ENCODE measurements around the gene CLASP1. TPM values are rescaled to one million over a fixed set of nuclear protein-coding genes. Genes with fewer than 3 reads are reported as not detected.
"Not testable (repeated sequence)": the region's sequence is repeated elsewhere in the genome, so short reads cannot be mapped to it uniquely, and the experiment has no call there.

The CLASP1 gene
- total RNA-seq, 1 donor from 2014 or later, result 95.1 TPM

- Mint-ChIP-seq H3K36me3 (ENCODE audit: low read depth, unreplicated experiment) (peaks cover 21% of the 10 kb centered on the region), H3K4me1 (ENCODE audit: unreplicated experiment) (peaks cover 26% of the 10 kb centered on the region), H3K9me3 (ENCODE audit: unreplicated experiment) (no peaks in the 10 kb centered on the region), H3K27ac (ENCODE audit: unreplicated experiment) (no peak overlapping the region), H3K27me3 (ENCODE audit: unreplicated experiment) (peaks cover 6% of the 10 kb centered on the region), H3K4me3 (ENCODE audit: unreplicated experiment) (no peak overlapping the region)
- DNase-seq (ENCODE audit: low spot score), result no peak
- TF ChIP-seq CTCF (IDR thresholded peaks at IDR 0.05; ENCODE audit: unreplicated experiment), result no peak
These were observed 165.4 kb downstream of the CLASP1 start for GRCh38 chr2:121483846-121484245.

- Mint-ChIP-seq H3K9me3 (ENCODE audit: unreplicated experiment) (no peaks in the 10 kb centered on the region), H3K27me3 (ENCODE audit: unreplicated experiment) (peaks cover 6% of the 10 kb centered on the region), H3K36me3 (ENCODE audit: low read depth, unreplicated experiment) (peaks cover 23% of the 10 kb centered on the region), H3K4me3 (ENCODE audit: unreplicated experiment) (no peak overlapping the region), H3K4me1 (ENCODE audit: unreplicated experiment) (peaks cover 27% of the 10 kb centered on the region), H3K27ac (ENCODE audit: unreplicated experiment) (peak overlapping the region; percentile 54)
- DNase-seq (ENCODE audit: low spot score), result no peak
- TF ChIP-seq CTCF (IDR thresholded peaks at IDR 0.05; ENCODE audit: unreplicated experiment), result no peak
These were observed 166.2 kb downstream of the CLASP1 start for GRCh38 chr2:121483021-121483420.

- H3K9me3 Mint-ChIP-seq (ENCODE audit: unreplicated experiment), result no peaks in the 10 kb centered on the region
- H3K4me3 Mint-ChIP-seq (ENCODE audit: unreplicated experiment), result no peak overlapping the region
- peaks cover 6% of the 10 kb centered on the region for H3K27me3 Mint-ChIP-seq (ENCODE audit: unreplicated experiment)
- no peak for TF ChIP-seq CTCF (IDR thresholded peaks at IDR 0.05; ENCODE audit: unreplicated experiment)
- H3K36me3 Mint-ChIP-seq (ENCODE audit: low read depth, unreplicated experiment), result peaks cover 23% of the 10 kb centered on the region
- H3K4me1 Mint-ChIP-seq (ENCODE audit: unreplicated experiment), result peaks cover 39% of the 10 kb centered on the region
- no peak for DNase-seq (ENCODE audit: low spot score)
- H3K27ac Mint-ChIP-seq (ENCODE audit: unreplicated experiment), result no peak overlapping the region
These were observed 168.4 kb downstream of the CLASP1 start for GRCh38 chr2:121480826-121481225.

DNA sequence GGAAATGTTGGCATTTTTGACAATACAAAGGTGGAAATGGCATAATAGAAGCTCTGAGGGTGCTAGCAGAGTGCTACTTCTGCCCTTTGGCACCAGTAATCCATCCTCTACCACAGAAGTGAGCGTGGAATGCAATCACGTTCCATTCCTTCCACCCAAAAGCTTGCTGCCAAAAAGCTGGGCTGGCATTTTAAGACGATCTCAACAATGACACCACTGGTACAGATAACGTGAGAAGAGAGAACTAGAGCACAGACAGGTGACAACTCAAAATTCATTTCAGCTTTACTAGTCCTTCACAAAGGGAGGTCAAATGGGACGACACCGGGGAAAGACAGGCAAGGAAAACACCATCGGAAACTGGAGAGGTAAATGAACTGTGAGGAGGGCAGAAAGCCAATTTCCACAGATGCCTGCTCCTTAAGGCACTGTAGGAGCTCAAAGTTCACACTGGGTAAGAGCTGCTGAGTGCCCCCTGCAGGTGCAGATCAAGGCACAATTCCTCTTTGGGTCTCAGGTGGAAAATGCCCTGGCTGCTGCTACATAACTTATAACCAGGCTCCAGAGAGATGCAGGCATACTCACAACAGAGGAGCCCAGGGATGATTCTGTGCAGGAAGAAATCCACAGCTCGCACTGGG is 169.3 kb downstream of the CLASP1 start:
- Mint-ChIP-seq H3K36me3 (ENCODE audit: low read depth, unreplicated experiment) (peaks cover 23% of the 10 kb centered on the region), H3K27me3 (ENCODE audit: unreplicated experiment) (peaks cover 6% of the 10 kb centered on the region), H3K27ac (ENCODE audit: unreplicated experiment) (peak overlapping the region; percentile 48), H3K9me3 (ENCODE audit: unreplicated experiment) (no peaks in the 10 kb centered on the region), H3K4me1 (ENCODE audit: unreplicated experiment) (peaks cover 40% of the 10 kb centered on the region), H3K4me3 (ENCODE audit: unreplicated experiment) (no peak overlapping the region)
- TF ChIP-seq CTCF (IDR thresholded peaks at IDR 0.05; ENCODE audit: unreplicated experiment), result no peak
- no peak for DNase-seq (ENCODE audit: low spot score)

DNA sequence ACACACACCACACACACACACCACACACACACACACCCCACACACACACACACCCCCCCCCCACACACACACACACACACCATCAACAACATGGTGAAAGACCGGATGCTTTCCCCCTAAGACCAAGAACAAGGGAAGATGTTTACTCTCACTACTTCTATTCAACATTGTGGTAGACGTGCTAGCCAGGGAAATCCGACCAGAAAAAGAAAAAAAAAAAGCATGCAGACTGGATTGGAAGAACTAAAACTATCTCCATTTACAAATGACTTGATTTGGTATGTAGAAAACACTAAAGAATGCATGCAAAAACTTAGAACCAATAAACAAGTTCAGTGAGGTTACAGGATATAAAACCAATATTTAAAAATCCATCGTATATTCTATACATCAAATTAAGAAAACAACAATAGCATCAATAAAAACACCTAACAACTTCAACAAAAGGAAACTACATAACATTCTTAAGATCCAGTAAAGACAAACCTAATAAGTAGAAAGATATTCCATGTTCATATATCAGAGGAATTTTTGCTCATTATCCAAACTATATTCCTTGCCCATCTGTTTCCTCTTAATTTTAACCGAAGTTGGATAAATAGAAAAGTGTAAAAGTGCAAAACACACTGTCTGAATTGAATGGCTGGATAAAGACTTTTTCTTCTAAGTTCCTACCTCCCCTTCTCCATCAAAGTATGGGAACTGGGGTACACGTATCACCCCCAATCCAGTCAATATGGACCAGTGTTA is 170.1 kb downstream of the CLASP1 start:
- H3K27ac Mint-ChIP-seq (ENCODE audit: unreplicated experiment), result peak overlapping the region; percentile 78
- no peak for TF ChIP-seq CTCF (IDR thresholded peaks at IDR 0.05; ENCODE audit: unreplicated experiment)
- peaks cover 6% of the 10 kb centered on the region for H3K27me3 Mint-ChIP-seq (ENCODE audit: unreplicated experiment)
- peaks cover 23% of the 10 kb centered on the region for H3K36me3 Mint-ChIP-seq (ENCODE audit: low read depth, unreplicated experiment)
- H3K9me3 Mint-ChIP-seq (ENCODE audit: unreplicated experiment), result no peaks in the 10 kb centered on the region
- DNase-seq (ENCODE audit: low spot score), result no peak
- no peak overlapping the region for H3K4me3 Mint-ChIP-seq (ENCODE audit: unreplicated experiment)
- H3K4me1 Mint-ChIP-seq (ENCODE audit: unreplicated experiment), result peaks cover 34% of the 10 kb centered on the region

- not testable (repeated sequence) for H3K27ac Mint-ChIP-seq (ENCODE audit: unreplicated experiment); H3K27me3 Mint-ChIP-seq (ENCODE audit: unreplicated experiment); H3K4me3 Mint-ChIP-seq (ENCODE audit: unreplicated experiment); H3K9me3 Mint-ChIP-seq (ENCODE audit: unreplicated experiment); DNase-seq (ENCODE audit: low spot score)
- Mint-ChIP-seq H3K36me3 (ENCODE audit: low read depth, unreplicated experiment) (peaks cover 23% of the 10 kb centered on the region), H3K4me1 (ENCODE audit: unreplicated experiment) (peaks cover 38% of the 10 kb centered on the region)
These were observed 170.8 kb downstream of the CLASP1 start for GRCh38 chr2:121478358-121478995.
